ENCODE data around the gene INPP5A.

GRCh38 chr10:132605390-132605789 is 67.8 kb downstream of the INPP5A start:
- no peak for TF ChIP-seq CTCF (IDR thresholded peaks at IDR 0.05)
- no peak for TF ChIP-seq POLR2A (IDR thresholded peaks at IDR 0.05)

Measured in lower leg skin (tissue), 3 donors.